ENCODE data around the gene INTS11. TPM values are rescaled to one million over a fixed set of nuclear protein-coding genes. Genes with fewer than 3 reads are reported as not detected.
"Not testable (repeated sequence)": the region's sequence is repeated elsewhere in the genome, so short reads cannot be mapped to it uniquely, and the experiment has no call there.

Gene INTS11
- 52.8 and 77.5 TPM in 2 replicates for total RNA-seq

DNA sequence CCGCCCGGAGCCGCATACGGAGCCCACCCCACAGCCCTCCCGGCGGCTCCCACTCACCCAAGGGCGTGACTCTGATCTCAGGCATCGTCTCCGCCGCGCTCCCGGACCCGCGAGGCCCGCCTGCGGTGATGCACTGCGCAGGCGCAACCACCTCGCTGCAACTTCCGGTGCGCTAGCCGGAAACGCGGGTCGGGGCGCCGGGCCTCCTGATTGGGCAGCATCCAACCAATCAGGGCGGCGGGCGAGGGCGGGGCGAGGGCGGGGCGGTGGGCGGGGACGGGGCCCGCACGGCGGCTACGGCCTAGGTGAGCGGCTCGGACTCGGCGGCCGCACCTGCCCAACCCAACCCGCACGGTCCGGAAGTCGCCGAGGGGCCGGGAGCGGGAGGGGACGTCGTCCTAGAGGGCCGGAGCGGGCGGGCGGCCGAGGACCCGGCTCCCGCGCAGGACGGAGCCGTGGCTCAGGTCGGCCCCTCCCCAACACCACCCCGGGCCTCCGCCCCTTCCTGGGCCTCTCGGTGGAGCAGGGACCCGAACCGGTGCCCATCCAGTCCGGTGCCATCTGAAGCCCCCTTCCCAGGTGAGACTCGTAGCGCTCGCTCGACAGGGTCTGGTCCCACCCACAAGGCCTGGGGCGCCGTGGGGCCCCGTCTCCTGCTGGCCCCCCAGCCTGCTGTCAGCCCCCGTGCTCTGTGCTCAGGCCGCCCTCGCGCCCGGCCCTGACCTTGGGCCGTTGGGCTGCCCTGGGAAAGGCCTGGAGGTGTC is at the start of gene INTS11, which contains the start of gene CPTP:
TSS of gene INTS11 (minus strand) at position 137 of the 764 bp plus-strand sequence. CDS start at position 85, 52 bp downstream.
TSS of gene CPTP (plus strand) at position 279 of the 764 bp plus-strand sequence. CDS start 2,109 bp downstream, outside the sequence.
- DNase-seq: peak; percentile 95

DNA sequence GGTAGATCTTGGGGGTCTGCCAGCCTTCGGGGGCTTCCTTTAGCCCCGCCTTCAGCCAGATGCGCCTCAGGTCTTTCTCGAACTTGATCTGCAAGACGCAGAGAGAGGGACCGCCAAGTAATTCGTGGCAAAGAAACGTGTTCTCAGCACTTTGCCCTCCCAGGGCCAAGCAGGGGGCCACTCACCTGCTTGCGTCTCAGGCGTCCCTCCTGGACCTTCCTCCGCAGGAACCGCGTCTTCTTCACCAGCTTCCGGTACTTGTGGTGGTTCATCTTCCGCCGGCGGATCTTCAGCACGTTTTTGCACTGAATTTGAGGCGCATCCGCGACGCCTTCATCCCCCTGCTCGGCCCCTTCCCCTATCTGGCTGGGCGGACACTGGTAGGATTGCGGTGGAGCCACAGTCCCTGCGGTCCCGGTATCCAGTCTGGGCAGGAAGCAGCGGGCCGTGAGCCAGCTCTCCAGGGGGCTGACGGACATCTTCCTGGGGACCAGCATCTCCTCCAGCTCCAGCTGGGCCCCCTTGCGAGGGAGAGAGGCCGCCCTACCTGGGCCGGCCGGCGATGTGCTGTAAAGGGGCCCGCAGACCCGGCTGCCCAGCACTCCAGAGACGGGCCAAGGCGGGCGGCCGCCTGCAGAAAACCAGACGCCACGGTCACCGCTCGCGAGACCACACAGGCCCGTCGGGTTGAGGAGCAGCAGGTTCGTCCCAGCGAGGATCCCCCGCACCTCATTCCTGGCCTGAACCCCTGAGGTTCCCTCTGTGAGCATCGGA is 49.5 kb upstream of the INTS11 start:
- DNase-seq: peak; percentile 25

DNA sequence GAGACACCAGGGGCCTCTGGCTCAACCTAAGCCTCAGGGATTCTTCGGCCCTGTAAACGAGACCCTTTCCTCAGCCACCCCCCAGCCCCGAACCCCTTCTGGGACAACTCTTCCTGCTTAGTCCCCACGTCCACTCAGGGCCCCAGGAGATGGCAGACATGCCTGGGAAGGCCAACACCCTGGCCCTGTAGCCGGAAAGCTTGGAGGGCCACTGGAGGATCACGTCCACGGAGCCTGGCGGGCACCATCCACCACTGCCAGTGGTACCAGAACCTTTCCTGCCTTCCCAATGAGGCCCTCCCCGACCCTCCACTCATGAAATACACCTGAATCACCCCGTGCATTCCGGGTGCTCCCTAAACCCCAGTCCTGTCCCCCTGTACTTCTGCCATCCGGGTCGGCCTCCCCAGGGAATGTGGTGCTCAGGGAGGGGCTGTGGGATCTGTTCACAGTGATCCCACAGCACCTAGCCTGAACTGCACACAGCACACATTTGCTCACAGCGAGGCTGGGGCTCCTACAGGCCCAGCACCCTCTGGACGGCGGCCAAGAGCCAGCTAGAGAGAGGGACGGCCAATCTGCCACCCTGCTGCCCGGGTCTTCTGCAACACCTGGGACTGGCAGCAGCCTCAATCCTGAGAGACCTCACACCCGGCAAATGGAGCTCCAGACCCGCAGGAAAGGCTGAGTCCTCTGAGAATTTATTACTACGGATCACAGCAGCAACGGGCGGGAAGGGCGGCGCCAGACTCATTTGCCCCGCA is 48.8 kb upstream of the INTS11 start:
- DNase-seq: no peak

DNA sequence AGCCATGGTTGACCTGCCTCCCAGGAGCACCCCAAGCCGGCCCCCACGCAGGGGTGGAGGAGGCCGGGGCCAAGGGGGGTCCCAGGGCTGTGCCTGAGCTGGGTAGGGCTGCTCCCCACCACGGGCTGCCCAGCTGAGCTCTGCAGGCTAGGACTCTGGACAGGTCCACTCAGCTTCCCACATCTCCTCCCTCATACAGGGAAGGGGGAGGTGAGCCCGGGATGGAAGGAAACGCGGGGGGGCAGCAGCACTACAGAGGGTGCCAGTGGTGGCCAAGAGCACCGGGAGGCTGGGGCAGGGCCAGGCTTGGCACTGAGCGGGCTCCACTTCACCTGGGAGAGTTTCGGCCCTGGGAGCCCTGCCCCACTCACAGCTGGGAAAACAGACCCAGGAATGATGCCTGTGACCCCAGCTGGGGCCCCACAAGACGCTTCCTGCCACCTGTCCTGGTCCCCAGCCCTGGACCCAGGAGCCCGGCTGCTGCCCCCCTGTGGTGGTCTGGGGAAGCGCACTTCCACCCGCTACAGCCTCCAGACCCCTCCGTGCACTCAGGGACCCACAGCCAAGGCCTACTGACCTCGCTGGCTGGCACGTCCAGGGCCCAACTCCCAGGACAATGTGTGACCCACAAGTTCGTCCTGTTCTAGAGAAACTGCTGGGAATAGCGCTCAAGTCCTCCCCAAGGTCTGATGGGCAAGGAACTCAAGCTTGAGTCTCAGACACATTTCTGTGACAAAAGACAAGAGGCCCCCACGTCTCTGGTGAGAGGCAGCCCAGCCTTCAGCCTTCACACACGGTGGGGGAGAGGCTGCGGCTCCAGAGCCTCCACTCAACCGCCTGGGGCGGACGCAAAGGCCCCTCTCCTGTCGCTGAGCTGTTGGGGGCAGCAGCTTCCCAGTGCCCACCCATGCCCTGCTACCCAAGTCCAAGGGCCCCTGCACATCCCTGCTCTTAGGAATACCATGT is 47.6 kb upstream of the INTS11 start:
- peak; percentile 77 for DNase-seq

DNA sequence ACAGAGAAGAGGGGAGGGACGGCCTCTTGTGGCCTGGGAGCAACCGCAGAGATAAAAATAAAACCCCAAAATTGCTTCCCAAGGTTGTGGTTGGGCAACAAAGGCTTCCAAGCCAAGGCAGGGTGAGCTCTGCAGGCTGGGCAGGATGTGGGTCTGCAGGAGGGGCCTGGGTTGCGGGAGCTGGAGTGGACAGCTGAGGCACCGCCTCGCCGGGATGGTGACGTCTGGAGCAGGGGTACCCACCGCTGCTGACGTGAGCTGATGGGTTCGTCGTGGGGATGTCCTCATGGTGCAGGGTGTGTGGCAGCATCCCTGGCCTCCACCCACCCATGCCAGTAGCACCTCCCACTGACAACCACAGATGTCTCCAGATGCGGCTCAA is 46.9 kb upstream of the INTS11 start:
- no peak for DNase-seq

DNA sequence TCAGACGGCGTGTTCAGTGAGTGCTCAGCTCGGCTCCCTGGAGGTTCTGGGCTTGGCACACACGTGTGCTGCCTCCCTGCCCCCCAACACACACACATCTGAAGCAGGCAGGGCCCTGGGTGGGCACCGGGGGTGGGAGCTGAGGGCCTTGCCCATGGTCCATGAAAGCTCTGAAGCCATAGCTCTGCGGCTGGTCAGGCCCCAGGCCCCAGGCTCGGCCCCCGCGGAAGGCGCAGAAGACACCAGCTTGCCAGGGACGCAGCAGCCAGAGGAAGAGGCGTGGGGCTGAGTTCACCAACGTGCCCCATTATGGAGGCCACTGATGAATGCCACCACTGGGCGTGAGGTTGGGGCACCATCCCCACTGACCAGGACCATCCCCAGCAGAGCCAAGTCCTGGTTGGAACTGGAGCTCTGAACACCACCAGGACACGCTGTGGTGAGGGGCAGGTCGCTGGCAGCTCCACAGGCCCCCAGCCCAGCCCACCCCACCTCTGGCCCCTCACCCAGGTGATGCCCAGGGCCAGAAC is 46.4 kb upstream of the INTS11 start:
- no peak for DNase-seq

DNA sequence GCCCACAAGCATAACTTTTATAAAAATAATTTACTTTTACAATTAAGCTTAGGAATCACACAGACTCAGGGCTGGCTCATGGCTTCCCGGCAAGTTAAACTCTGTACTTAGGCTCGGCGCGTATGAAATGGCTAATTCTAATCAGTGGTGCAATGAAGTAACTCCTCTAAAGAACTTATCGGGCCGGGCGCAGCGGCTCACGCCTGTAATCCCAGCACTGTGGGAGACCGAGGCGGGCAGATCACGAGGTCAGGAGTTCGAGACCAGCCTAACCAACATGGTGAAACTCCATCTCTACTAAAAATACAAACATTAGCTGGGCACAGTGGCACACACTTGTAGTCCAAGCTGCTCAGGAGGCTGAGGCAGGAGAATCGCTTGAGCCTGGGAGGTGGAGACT is 45.6 kb upstream of the INTS11 start:
- DNase-seq: not testable (repeated sequence)

DNA sequence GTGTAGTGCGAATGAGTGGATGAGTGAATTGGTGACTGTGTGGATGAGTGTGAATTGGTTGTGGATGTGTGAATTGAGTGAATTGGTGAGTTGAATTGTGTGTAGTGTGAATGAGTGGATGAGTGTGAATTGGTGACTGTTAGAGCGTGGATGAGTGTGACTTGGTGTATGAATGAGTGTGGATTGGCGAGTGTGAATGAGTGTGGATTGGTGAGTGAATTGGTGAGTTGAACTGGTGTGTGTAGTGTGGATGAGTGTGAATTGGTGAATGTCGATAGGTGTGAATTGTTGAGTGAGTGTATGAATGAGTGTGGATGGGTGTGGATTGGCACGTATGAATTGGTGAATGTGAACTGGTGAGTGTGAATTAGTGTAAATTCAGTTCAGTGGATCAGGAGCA is 42.9 kb upstream of the INTS11 start:
- DNase-seq: no peak

DNA sequence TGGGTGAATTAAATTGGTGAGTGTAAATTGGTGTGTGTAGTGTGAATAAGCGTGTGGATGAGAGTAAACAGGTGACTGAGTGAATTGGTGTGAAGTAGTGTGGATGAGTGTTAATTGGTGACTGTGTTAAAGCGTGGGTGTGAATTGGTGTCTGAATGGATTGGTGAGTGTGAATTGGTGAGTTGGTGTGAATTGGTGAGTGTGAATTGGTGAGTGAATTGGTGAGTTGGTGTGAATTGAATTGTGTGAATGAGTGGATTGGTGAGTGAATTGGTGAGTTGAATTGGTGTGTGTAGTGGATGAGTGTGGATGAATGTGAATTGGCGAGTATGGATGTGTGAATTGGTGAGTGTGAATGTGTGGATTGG is 42.2 kb upstream of the INTS11 start:
- no peak for DNase-seq

DNA sequence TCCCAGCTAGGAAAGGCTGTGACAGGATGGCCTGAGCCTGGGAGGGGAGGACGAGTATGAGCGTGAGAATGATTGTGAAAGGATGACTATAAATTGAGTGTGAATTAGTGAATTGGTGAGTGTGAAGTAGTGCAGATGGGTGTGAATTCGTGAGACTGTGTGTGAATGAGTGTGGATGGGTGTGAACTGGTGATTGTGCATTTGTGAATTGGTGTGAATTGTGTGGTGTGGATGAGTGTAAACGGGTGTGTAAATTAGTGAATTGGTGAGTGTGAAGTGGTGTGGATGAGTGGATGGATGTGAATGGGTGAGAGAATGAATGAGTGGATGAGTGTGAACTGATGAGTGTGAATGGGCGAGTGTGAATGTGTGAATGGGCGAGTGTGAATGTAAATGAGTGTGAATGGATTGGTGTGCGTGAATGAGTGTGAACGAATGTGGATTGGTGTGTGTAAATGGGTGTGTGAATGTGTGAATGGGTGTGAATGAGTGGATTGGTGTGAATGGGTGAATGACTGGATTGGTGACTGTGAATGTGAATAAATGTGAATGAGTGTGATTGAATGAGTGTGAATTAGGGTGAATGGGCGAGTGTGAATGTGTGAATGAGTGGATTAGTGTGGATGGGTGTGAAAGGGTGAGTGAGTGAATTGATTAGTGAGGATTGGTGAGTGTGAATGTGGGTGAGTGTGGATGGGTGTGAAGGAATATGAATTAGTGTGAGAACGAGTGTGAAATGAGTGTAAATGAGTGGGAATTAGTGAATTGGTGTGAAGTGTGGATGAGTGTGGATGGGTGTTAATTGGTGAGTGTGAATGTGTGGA is 41.6 kb upstream of the INTS11 start:
- DNase-seq: no peak

DNA sequence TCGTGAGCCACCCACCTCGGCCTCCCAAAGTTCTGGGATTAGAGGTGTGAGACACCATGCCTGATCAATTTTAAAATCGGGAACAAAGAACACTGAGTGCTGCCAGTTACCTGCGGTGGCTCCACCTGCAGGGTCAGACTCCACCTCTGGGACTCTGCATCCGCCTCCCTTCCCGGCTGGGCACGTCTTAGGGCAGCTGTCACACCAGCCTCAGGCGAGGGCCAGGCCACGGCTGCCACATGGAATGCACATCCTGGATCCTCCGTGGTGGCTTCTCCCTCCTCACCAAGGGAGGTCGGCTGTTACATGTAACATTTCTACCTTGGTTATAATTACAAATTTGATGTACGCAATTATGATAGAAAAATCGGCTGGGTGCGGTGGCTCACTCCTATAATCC is 39.8 kb upstream of the INTS11 start:
- DNase-seq: no peak

DNA sequence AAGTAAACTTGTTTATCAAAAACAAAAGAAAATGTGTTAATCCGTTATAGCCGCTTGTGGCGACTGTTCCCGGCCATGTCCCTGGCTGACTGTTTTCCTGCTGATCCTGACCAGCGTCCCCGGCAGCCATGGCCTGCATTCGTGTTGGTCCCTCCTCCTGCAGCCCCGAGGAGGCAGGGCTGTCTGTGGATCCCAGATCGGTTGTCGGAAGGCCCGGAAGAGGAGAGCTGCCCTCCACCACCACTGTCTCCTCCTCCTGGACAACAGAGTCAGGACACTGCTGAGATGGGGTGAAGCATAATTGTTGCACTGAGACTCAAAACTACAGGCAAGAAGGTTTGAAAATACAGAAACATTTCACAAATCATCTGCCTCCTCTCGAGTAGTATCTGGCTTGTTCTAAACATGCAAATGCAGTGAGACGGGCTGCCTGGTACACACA is 37.5 kb upstream of the INTS11 start:
- peak; percentile 32 for DNase-seq

DNA sequence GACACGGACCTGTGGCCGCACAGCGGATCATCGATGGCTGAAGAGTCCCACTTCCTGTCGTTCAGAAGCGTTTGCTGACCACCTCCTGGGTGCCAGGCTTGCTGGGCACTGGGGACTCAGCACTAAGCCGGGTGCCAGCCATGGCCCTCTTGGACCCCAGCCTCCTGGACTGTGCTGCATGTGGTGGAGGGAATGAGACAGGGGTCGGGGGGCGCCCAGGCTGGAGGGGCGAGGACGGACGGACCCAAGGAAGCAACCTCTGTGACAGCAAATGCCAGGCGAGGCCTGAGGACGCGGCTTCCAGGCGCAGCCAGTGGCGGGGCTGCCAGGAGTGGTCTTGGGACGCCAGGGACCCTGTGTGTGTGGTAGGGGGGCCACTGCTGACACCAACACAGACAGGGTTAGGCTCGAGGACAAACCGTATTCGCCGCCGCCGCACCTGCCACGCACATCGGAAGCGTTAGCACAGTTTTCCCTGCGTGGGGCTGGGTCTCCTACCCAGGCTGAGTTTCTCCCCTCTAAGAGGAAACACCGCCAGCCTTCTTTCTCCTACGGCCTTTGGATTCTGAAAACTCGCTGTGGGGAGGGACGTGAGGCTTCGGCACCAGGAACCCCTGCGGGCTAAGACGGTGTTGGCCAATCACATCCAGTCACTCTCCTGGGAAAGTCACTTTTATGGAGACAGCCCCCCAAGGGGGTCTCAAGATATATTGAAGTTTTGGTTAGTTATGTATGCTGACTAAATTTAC is 36.9 kb upstream of the INTS11 start:
- DNase-seq: no peak

DNA sequence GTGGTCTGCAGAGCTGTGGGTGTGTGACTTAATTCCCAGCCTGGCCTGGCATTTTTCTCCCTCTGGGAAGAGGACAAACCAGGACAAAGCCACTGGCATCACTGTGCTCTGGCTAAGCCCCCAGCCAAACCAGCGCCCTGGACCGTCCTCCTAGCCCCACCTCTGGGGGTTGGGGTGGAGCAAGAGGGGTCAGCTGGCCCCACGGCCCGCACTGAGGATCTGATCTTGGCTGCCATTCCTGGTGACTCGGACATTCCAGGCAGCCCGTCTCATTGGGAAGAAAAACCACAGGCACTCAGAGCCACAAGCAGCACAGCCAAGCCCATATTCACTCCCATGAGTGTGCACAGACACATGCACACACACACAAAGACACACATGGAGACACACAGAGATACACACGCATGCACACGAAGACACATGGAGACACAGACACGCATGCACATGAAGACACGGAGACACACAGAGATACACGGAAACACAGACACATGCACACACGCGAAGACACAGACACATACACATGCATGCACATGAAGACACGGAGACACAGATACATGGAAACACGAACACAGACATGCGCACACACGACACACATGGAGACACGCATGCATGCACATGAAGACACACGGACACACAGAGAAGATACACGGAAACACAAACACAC is 36.2 kb upstream of the INTS11 start:
- no peak for DNase-seq

DNA sequence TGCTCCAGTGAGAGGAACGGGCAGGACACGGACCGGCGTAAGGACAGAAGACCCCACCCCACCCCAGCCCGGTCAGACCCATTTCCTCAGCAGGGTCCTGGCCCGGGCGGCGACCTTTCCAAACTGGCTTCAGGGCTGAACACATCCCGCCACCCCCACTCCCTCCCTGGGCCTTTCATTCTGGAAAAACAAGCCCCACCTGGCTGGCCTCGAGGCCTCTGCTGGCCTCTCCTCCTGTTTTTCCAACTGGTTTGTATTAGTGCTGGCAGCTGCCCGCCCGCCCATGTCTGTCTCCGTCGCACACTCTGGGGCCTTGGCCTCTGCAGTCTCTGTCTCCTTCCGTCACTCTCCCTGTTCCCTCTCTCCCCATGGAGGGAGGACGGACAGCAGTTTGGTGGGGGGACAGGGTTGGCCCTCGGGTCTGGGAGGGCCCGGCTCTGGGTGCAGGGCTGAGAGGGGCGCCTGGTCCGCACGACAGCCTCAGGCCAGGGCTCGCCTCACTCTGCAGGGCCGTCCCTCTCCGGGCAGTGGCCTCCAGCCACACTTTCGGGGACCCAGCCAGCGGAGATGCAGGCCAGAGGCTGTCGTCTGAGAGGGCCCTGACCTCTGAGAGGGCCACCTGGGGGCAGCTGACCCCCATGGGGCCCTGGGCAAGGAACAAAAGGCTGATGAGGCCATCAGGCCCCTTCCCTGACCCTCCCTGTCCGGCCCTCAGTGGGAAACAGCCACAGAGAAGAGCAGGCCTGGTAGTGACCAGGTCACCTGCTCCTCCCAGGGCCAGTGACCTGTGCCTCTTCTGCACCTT is 35.4 kb upstream of the INTS11 start:
- no peak for DNase-seq

DNA sequence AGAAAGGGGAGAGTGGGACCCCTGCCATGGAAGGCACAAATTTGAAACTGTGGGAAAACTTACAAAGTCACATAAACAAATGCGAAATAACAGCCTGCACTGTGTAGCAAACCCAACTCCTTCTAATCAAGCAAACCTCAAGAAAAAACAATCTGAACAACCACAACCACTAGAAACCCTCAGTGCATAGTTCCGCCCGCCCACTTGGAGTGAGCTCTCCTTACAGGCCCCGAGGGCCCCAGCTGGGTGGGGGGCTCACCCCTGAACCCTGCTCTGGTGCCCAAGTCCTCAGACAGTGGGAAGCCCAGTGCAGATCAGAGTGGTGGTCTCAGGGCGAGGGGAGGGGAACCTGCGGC is 34.8 kb upstream of the INTS11 start:
- DNase-seq: no peak

DNA sequence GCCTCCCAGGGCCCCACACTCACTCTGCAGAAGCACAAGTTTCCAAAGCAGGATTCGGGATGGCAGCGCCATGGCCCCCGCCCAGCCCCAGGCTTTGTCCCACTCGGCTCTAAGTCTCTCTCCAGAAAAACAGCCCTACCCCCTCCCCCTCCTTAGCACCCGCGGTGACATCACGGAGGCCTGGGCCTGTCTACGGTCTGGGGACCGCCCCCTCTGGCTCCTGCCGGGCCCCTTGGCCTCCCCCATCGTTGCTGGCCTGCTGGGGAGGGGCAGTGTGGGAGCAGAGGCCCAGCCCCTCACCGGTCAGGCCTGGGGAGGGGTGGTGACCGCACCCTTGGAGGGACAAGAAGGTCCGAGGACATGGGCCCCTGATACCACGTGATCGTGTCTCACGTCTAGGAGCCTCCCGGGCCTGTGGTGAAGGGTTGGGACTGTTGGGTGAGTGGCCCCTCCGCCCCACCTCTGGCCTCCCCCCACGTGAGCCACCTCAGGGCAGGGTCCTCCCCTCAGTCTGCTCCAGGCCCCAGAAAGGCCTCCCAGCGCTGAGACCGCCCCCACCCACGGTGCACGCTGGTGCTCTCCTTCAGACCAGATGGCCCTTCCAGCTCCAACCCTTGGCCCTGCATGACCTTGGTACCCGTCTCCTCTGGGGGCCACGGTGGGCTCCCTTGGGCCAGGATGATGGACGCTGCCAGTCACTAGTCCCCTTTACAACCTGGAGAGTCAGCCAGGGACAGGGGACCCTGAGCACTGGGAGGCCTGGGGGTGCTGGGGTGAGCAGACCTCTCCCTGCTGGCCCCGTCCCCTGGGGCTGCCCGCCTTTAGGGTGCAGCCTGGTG is 34.2 kb upstream of the INTS11 start, which contains the start of gene MXRA8:
TSS of gene MXRA8 (minus strand) at position 123 of the 839 bp plus-strand sequence. CDS start at position 72, 51 bp downstream.
- no peak for DNase-seq
